Neuronal stem cell (in vitro differentiated cells): ENCODE results near the gene PRR14.

Experiments
- DNase-seq: peaks from one replicate; pipeline ENCODE4 v3.0.0-alpha.2; 2013; ENCODE audit warnings: low spot score
- H2AFZ ChIP-seq: one replicate; pipeline ENCODE4 v1.6.1; 2013; ENCODE audit warnings: mild to moderate bottlenecking, low read length, inconsistent platforms
- H2AK5ac ChIP-seq: 2 replicates; pipeline ENCODE4 v1.6.1; 2013; ENCODE audit warnings: low read depth, mild to moderate bottlenecking, inconsistent platforms, low read length, moderate library complexity, mixed read lengths
- H2BK120ac ChIP-seq: 2 replicates; pipeline ENCODE4 v1.6.1; 2013; ENCODE audit warnings: low read depth, mild to moderate bottlenecking, inconsistent platforms, low read length, moderate library complexity, mixed read lengths
- H2BK12ac ChIP-seq: one replicate; pipeline ENCODE4 v1.6.1; 2013; ENCODE audit warnings: low read length, inconsistent platforms
- H2BK15ac ChIP-seq: 2 replicates; pipeline ENCODE4 v1.6.1; 2013; ENCODE audit warnings: mild to moderate bottlenecking, low read length, inconsistent platforms, mixed read lengths
- H2BK5ac ChIP-seq: one replicate; pipeline ENCODE4 v1.6.1; 2013; ENCODE audit warnings: inconsistent platforms, mild to moderate bottlenecking, low read length, moderate library complexity
- H3K14ac ChIP-seq: one replicate; pipeline ENCODE4 v1.6.1; 2013; ENCODE audit warnings: low read length, inconsistent platforms
- H3K18ac ChIP-seq: 2 replicates; pipeline ENCODE4 v1.6.1; 2013; ENCODE audit warnings: low read length, inconsistent platforms
- H3K23ac ChIP-seq: 2 replicates; pipeline ENCODE4 v1.6.1; 2013; ENCODE audit warnings: low read depth, mild to moderate bottlenecking, mixed read lengths, low read length, inconsistent platforms; ENCODE audit not compliant: poor library complexity
- H3K27ac ChIP-seq: replicated peaks from 3 replicates; pipeline ENCODE4 v1.5.1; 2013; ENCODE audit warnings: low read length, inconsistent platforms
- H3K27me3 ChIP-seq, 3 experiments: 2 replicates each; pipeline ENCODE4 v1.6.1; 2013; ENCODE audit warnings: low read length in 3 of 3, mild to moderate bottlenecking in 2 of 3, inconsistent platforms in 1 of 3, low read depth in 1 of 3, mixed read lengths in 1 of 3, moderate library complexity in 1 of 3; ENCODE audit not compliant: control insufficient read depth in 3 of 3, insufficient read depth in 3 of 3
- H3K36me3 ChIP-seq, 2 donors: replicated peaks in 1 of 2; 2 replicates each; pipeline ENCODE4 v1.6.1; 2013; ENCODE audit warnings: low read length in 2 of 2; ENCODE audit not compliant: control insufficient read depth in 2 of 2, insufficient read depth in 2 of 2
- H3K4ac ChIP-seq: 2 replicates; pipeline ENCODE4 v1.6.1; 2013; ENCODE audit warnings: inconsistent platforms, mild to moderate bottlenecking, low read length, moderate library complexity
- H3K4me1 ChIP-seq, 2 donors: 1 replicate in 1 of 2; 2 replicates in 1 of 2; pipeline ENCODE4 v1.6.1; 2013; ENCODE audit warnings: low read length in 2 of 2, low read depth in 1 of 2; ENCODE audit not compliant: control insufficient read depth in 2 of 2, insufficient read depth in 1 of 2
- H3K4me2 ChIP-seq: one replicate; pipeline ENCODE4 v1.6.1; 2013; ENCODE audit warnings: mild to moderate bottlenecking, low read length, inconsistent platforms; ENCODE audit not compliant: insufficient read depth, poor library complexity, severe bottlenecking
- H3K4me3 ChIP-seq, 2 donors: 2 replicates each; pipeline ENCODE4 v1.5.1; 2013; ENCODE audit warnings: low read length in 2 of 2, mild to moderate bottlenecking in 2 of 2, inconsistent platforms in 1 of 2, moderate library complexity in 1 of 2
- H3K79me1 ChIP-seq: one replicate; pipeline ENCODE4 v1.6.1; 2013; ENCODE audit warnings: low read depth, mild to moderate bottlenecking, inconsistent platforms, low read length, moderate library complexity
- H3K9ac ChIP-seq: one replicate; pipeline ENCODE4 v1.6.1; 2013; ENCODE audit warnings: mild to moderate bottlenecking, low read depth, low read length, inconsistent platforms; ENCODE audit not compliant: poor library complexity
- H3K9me3 ChIP-seq, 2 donors: replicated peaks in 1 of 2; 2 replicates each; pipeline versions ENCODE3 to v1.6.1; 2013; ENCODE audit warnings: low read length in 2 of 2, mild to moderate bottlenecking in 2 of 2, inconsistent platforms in 1 of 2, low read depth in 1 of 2, mixed read lengths in 1 of 2, moderate library complexity in 1 of 2; ENCODE audit not compliant: control insufficient read depth in 2 of 2, insufficient read depth in 1 of 2
- H4K8ac ChIP-seq: one replicate; pipeline ENCODE4 v1.6.1; 2013; ENCODE audit warnings: low read depth, mild to moderate bottlenecking, inconsistent platforms, low read length, moderate library complexity
- H4K91ac ChIP-seq: one replicate; pipeline ENCODE4 v1.6.1; 2013; ENCODE audit warnings: low read length, low read depth, mild to moderate bottlenecking, inconsistent platforms; ENCODE audit not compliant: poor library complexity
- WGBS, 2 donors: extraction: QIAGEN DNeasy Blood & Tissue Kit; methylation state at CpG; one replicate each; pipeline ENCODE4 v1.1.7; 2013; ENCODE audit warnings: missing lambda C conversion rate in 2 of 2, mixed read lengths in 1 of 2; ENCODE audit not compliant: insufficient read length in 2 of 2, insufficient replicate concordance in 1 of 2; ENCODE audit errors: extremely low coverage in 2 of 2; 5-methylcytosine and 5-hydroxymethylcytosine counted together

Gene PRR14

GRCh38 chr16:30604316-30604947 is 46.3 kb upstream of the PRR14 start:
- H3K14ac ChIP-seq, result no peak overlapping the region
- peaks cover 0 to 3% of the 10 kb centered on the region in 2 donors for H3K4me1 ChIP-seq
- H2AK5ac ChIP-seq, result no peak overlapping the region
- no peak overlapping the region for H3K4ac ChIP-seq
- H4K8ac ChIP-seq, result no peak overlapping the region
- H2AFZ ChIP-seq, result no peak overlapping the region
- no peak overlapping the region for H2BK15ac ChIP-seq
- H2BK120ac ChIP-seq, result no peak overlapping the region
- WGBS, 2 donors, result no CpG with 5 or more reads among the region's 49 CpGs
- no peak overlapping the region for H3K18ac ChIP-seq
- DNase-seq, result no peak
- no peaks in the 10 kb centered on the region for H3K9me3 ChIP-seq
- peaks cover 20 to 70% of the 10 kb centered on the region in 2 donors for H3K36me3 ChIP-seq
- H2BK5ac ChIP-seq, result no peak overlapping the region
- H3K4me2 ChIP-seq, result no peak overlapping the region
- H3K79me1 ChIP-seq, result no peaks in the 10 kb centered on the region
- H3K27me3 ChIP-seq, result no peaks in the 10 kb centered on the region
- H4K91ac ChIP-seq, result no peak overlapping the region
- H3K27ac ChIP-seq, result no peak overlapping the region
- no peak overlapping the region for H3K23ac ChIP-seq
- H3K4me3 ChIP-seq, result peak overlapping the region in 1 of 2 donors; percentile 28
- no peak overlapping the region for H2BK12ac ChIP-seq
- peak overlapping the region; percentile 75 for H3K9ac ChIP-seq

- no peak for DNase-seq
- WGBS, 2 donors, result no CpG with 5 or more reads among the region's 15 CpGs
Observed at GRCh38 chr16:30605158-30605557, 45.6 kb upstream of the PRR14 start.

GRCh38 chr16:30606004-30606403 is 44.8 kb upstream of the PRR14 start:
- H4K8ac ChIP-seq, result no peak overlapping the region
- H3K18ac ChIP-seq, result no peak overlapping the region
- H3K14ac ChIP-seq, result no peak overlapping the region
- no peak overlapping the region for H2BK120ac ChIP-seq
- peaks cover 0 to 3% of the 10 kb centered on the region in 2 donors for H3K4me1 ChIP-seq
- peaks cover 20 to 70% of the 10 kb centered on the region in 2 donors for H3K36me3 ChIP-seq
- no peak overlapping the region for H3K23ac ChIP-seq
- WGBS, 2 donors, result no CpG with 5 or more reads among the region's 3 CpGs
- no peak overlapping the region for H3K27ac ChIP-seq
- no peak for DNase-seq
- H4K91ac ChIP-seq, result no peak overlapping the region
- H3K4ac ChIP-seq, result no peak overlapping the region
- H3K4me2 ChIP-seq, result no peak overlapping the region
- H3K27me3 ChIP-seq, result no peaks in the 10 kb centered on the region
- H3K4me3 ChIP-seq, result no peak overlapping the region
- no peak overlapping the region for H2BK5ac ChIP-seq
- no peak overlapping the region for H3K9ac ChIP-seq
- no peaks in the 10 kb centered on the region for H3K9me3 ChIP-seq
- H2BK15ac ChIP-seq, result no peak overlapping the region
- no peak overlapping the region for H2AK5ac ChIP-seq
- H2BK12ac ChIP-seq, result no peak overlapping the region
- H3K79me1 ChIP-seq, result peaks cover 4% of the 10 kb centered on the region
- no peak overlapping the region for H2AFZ ChIP-seq

More at GRCh38 chr16:30605158-30605557, 45.6 kb upstream of the PRR14 start:
- Histone ChIP-seq H2BK120ac (no peak overlapping the region), H3K23ac (no peak overlapping the region), H2BK5ac (no peak overlapping the region), H3K27me3 (no peaks in the 10 kb centered on the region), H3K9me3 (no peaks in the 10 kb centered on the region), H3K27ac (no peak overlapping the region), H2BK12ac (no peak overlapping the region), H4K91ac (no peak overlapping the region), H3K18ac (no peak overlapping the region), H3K14ac (no peak overlapping the region), H2AFZ (no peak overlapping the region), H3K79me1 (peaks cover 4% of the 10 kb centered on the region), H3K4me3 (no peak overlapping the region), H2BK15ac (no peak overlapping the region), H4K8ac (no peak overlapping the region), H3K4me2 (no peak overlapping the region), H3K36me3 (peaks cover 20 to 70% of the 10 kb centered on the region in 2 donors), H2AK5ac (no peak overlapping the region), H3K4me1 (peaks cover 0 to 3% of the 10 kb centered on the region in 2 donors), H3K4ac (no peak overlapping the region), H3K9ac (no peak overlapping the region)

GRCh38 chr16:30609002-30609925 is 41.5 kb upstream of the PRR14 start:
- H3K79me1 ChIP-seq, result peaks cover 4% of the 10 kb centered on the region
- H2BK120ac ChIP-seq, result peak overlapping the region; percentile 39
- peak overlapping the region; percentile 97 for H3K18ac ChIP-seq
- H3K23ac ChIP-seq, result peak overlapping the region; percentile 97
- H3K4me3 ChIP-seq, result peak overlapping the region; percentile 89 to 96
- peak overlapping the region; percentile 74 for H3K27ac ChIP-seq
- H4K91ac ChIP-seq, result peak overlapping the region; percentile 38
- H4K8ac ChIP-seq, result peak overlapping the region; percentile 92
- peak overlapping the region; percentile 95 for H3K9ac ChIP-seq
- peaks cover 11 to 47% of the 10 kb centered on the region in 2 donors for H3K36me3 ChIP-seq
- no peak for DNase-seq
- peak overlapping the region; percentile 79 for H2BK5ac ChIP-seq
- peak overlapping the region; percentile 40 for H3K4ac ChIP-seq
- H3K14ac ChIP-seq, result peak overlapping the region; percentile 95
- peak overlapping the region; percentile 88 for H2AFZ ChIP-seq
- H3K4me2 ChIP-seq, result peak overlapping the region; percentile 96
- H3K4me1 ChIP-seq, result peaks cover 0 to 3% of the 10 kb centered on the region in 2 donors
- H2BK15ac ChIP-seq, result peak overlapping the region; percentile 72
- WGBS, 2 donors, result no CpG with 5 or more reads among the region's 40 CpGs
- no peaks in the 10 kb centered on the region for H3K9me3 ChIP-seq
- no peak overlapping the region for H2BK12ac ChIP-seq
- H2AK5ac ChIP-seq, result peak overlapping the region; percentile 98
- no peaks in the 10 kb centered on the region for H3K27me3 ChIP-seq
